GM12878 (cell line): ENCODE results near the gene RB1. TPM values are rescaled to one million over a fixed set of nuclear protein-coding genes. Genes with fewer than 3 reads are reported as not detected.

ENCODE experiments used
- ATAC-seq: fragments of 200-7000 bp; cut with Tn5 transposase; 3 replicates; pipeline ENCODE4 v1.9.1; 2020; ENCODE audit warnings: mild to moderate bottlenecking, moderate library complexity
- BruUV-seq: library from RNA; stranded (reverse); fragments of 400-500 nt; replicated peaks from 2 replicates; lab custom pipeline; 2021; lab: Mats Ljungman, UMichigan
- CTCF ChIA-PET: fragments of 300-600 bp; sonication (Branson Sonifier 250); formaldehyde crosslinking; extraction: SDS; loops from one replicate; lab custom pipeline; 2021; ENCODE audit warnings: inconsistent platforms; lab: Yijun Ruan, JAX
- POLR2A ChIA-PET: fragments of 350-600 bp; formaldehyde crosslinking; extraction: SDS; loops from one replicate; lab custom pipeline; 2021; ENCODE audit warnings: inconsistent platforms; lab: Charles Lee
- RAD21 ChIA-PET: fragments of 300-600 bp; sonication (Branson Sonifier 250); formaldehyde crosslinking; loops from one replicate; lab custom pipeline; 2023; ENCODE audit warnings: antibody characterized with exemption; ENCODE audit not compliant: unreplicated experiment; lab: Charles Lee
- SMC1A ChIA-PET: fragments of 300-600 bp; sonication (Branson Sonifier 250); formaldehyde crosslinking; loops from one replicate; lab custom pipeline; 2023; ENCODE audit not compliant: unreplicated experiment, uncharacterized antibody; lab: Charles Lee
- DNase-seq: peaks from one replicate; pipeline ENCODE4 v3.0.0-alpha.2; 2011; ENCODE audit warnings: low read depth, low spot score
- FAIRE-seq: peaks from 3 replicates; lab custom pipeline; 2011; peaks lifted over from hg19 to GRCh38; lab: Jason Lieb, UNC
- H2AFZ ChIP-seq: 2 replicates; pipeline ENCODE4 v1.6.0; 2011; ENCODE audit warnings: low read depth, low read length, control low read depth; ENCODE audit not compliant: control insufficient read depth
- H3K27ac ChIP-seq: 2 replicates; pipeline ENCODE4 v1.5.1; 2011; ENCODE audit warnings: control low read depth; ENCODE audit not compliant: control insufficient read depth, insufficient read depth
- H3K27me3 ChIP-seq, 2 experiments: replicated peaks in 1 of 2; 2 replicates each; pipeline versions ENCODE4 v1.6.0 to v1.6.1; 2011; ENCODE audit warnings: low read length in 1 of 2; ENCODE audit not compliant: control insufficient read depth in 2 of 2, insufficient read depth in 2 of 2
- H3K36me3 ChIP-seq, 2 experiments: 2 replicates each; pipeline ENCODE4 v1.5.1; 2011; ENCODE audit warnings: low read length in 1 of 2; ENCODE audit not compliant: control insufficient read depth in 2 of 2, insufficient read depth in 2 of 2
- H3K4me1 ChIP-seq: 2 replicates; pipeline ENCODE4 v1.6.1; 2011; ENCODE audit warnings: mild to moderate bottlenecking, low read length, moderate library complexity, mixed read lengths; ENCODE audit not compliant: control insufficient read depth, insufficient read depth
- H3K4me2 ChIP-seq: 2 replicates; pipeline ENCODE4 v1.6.0; 2011; ENCODE audit warnings: control low read depth; ENCODE audit not compliant: control insufficient read depth, insufficient read depth
- H3K4me3 ChIP-seq: fragments of 200-600 bp; sonication (generic); 2 replicates; pipeline ENCODE4 v1.5.1; 2016
- H3K79me2 ChIP-seq: 2 replicates; pipeline ENCODE4 v1.6.0; 2011; ENCODE audit warnings: low read length; ENCODE audit not compliant: control insufficient read depth, insufficient read depth
- H3K9ac ChIP-seq: 2 replicates; pipeline ENCODE4 v1.8.0; 2011; ENCODE audit warnings: low read length, control low read depth, mixed read lengths; ENCODE audit not compliant: control insufficient read depth, insufficient read depth
- H3K9me3 ChIP-seq: replicated peaks from 3 replicates; pipeline ENCODE4 v1.5.1; 2011; ENCODE audit warnings: mild to moderate bottlenecking, low read length; ENCODE audit not compliant: control insufficient read depth, insufficient read depth
- H4K20me1 ChIP-seq: 2 replicates; pipeline ENCODE4 v1.6.0; 2011; ENCODE audit not compliant: control insufficient read depth, insufficient read depth
- ATF7 ChIP-seq: fragments of 450-650 bp; IDR thresholded peaks from 2 replicates; pipeline ENCODE4 v1.6.1; 2016; ENCODE audit warnings: low read depth, mild to moderate bottlenecking
- EED ChIP-seq: sonication (generic); IDR thresholded peaks from 2 replicates; pipeline ENCODE4 v1.6.1; 2016; ENCODE audit warnings: antibody characterized with exemption, low read depth
- FOS ChIP-seq: IDR thresholded peaks from 3 replicates; pipeline ENCODE4 v1.6.1; 2011; ENCODE audit warnings: borderline replicate concordance; ENCODE audit not compliant: insufficient read length; ENCODE audit errors: extremely low read depth
- NBN ChIP-seq: fragments of 450-650 bp; IDR thresholded peaks from 2 replicates; pipeline ENCODE4 v1.6.1; 2016
- PAX8 ChIP-seq: fragments of 450-650 bp; IDR thresholded peaks from 2 replicates; pipeline ENCODE4 v1.6.1; 2017; ENCODE audit warnings: mild to moderate bottlenecking, moderate library complexity
- RAD21 ChIP-seq: IDR thresholded peaks from 2 replicates; pipeline ENCODE4 v1.6.1; 2011; ENCODE audit warnings: mild to moderate bottlenecking, low read depth, low read length, moderate library complexity; ENCODE audit not compliant: insufficient read depth
- RUNX3 ChIP-seq: IDR thresholded peaks from 2 replicates; pipeline ENCODE4 v1.6.1; 2012; ENCODE audit warnings: low read length, inconsistent platforms
- SIX5 ChIP-seq: IDR thresholded peaks from 2 replicates; pipeline ENCODE4 v1.6.1; 2011; ENCODE audit warnings: mild to moderate bottlenecking, low read depth, low read length, moderate library complexity; ENCODE audit not compliant: severe bottlenecking
- SP1 ChIP-seq: IDR thresholded peaks from one replicate; pipeline ENCODE4 v1.6.1; 2011; ENCODE audit warnings: low read depth, low read length
- ZZZ3 ChIP-seq: IDR thresholded peaks from 2 replicates; pipeline ENCODE4 v1.6.1; 2011; ENCODE audit warnings: low read depth; ENCODE audit not compliant: control insufficient read depth, insufficient read length
- WGBS: methylation state at CpG from one replicate; pipeline ENCODE4 v1.1.6; 2016; ENCODE audit warnings: low lambda C conversion rate; ENCODE audit not compliant: insufficient replicate concordance, insufficient coverage; ENCODE audit errors: missing lambda C conversion rate; 5-methylcytosine and 5-hydroxymethylcytosine counted together
- in situ Hi-C: fragments of 300-500 bp; cut with MboI; formaldehyde crosslinking; loops from 9 replicates; pipeline ENCODE4 v1.14.3; 2018; ENCODE audit warnings: mixed read lengths
- intact Hi-C: fragments of 100-400 bp; cut with micrococcal nuclease; formaldehyde crosslinking; loops from one replicate; pipeline ENCODE4 v1.14.2; 2022; ENCODE audit not compliant: unreplicated experiment
- polyA plus RNA-seq, 11 experiments: library from polyadenylated mRNA; depleted of rRNA in 4 of 11; unstranded in 6 of 11; stranded (reverse) in 5 of 11; fragments of >200 nt; fragmentation: Nextera tagmentation in 4 of 11; fragmentation: Illumina TruSeq in 1 of 11; extraction: Ambion mirVana in 4 of 11; extraction: Trizol in 1 of 11; gene quantifications; 1 replicate in 1 of 11; 2 replicates in 10 of 11; pipeline versions ENCODE4 v1.2.1 to v1.2.3, GENCODE V29; 2011 to 2016; ENCODE audit warnings: inconsistent platforms in 2 of 11, missing spikeins in 2 of 11, low read depth in 1 of 11
- total RNA-seq, 4 experiments: library from RNA; depleted of rRNA in 3 of 4; stranded (reverse); fragments of >200 nt in 3 of 4; fragmentation: Illumina TruSeq in 1 of 4; extraction: Trizol in 1 of 4; gene quantifications; 2 replicates each; pipeline versions ENCODE4 v1.2.1 to v1.2.3, GENCODE V29; 2013 to 2021
- TF ChIP-seq, protein P1 (sequence below): fragments of 450-650 bp; IDR thresholded peaks from 2 replicates; pipeline ENCODE4 v1.6.1; 2018; ENCODE audit warnings: mild to moderate bottlenecking, low read depth, moderate library complexity; ENCODE audit not compliant: partially characterized antibody
- TF ChIP-seq, protein P2 (sequence below): fragments of 450-650 bp; conservative IDR thresholded peaks from 2 replicates; pipeline ENCODE4 v1.6.1; 2017; ENCODE audit warnings: mild to moderate bottlenecking, moderate library complexity

The RB1 gene
- total and polyA plus RNA-seq, 10 of the 15 experiments (the other 5 are each of a cell fraction or from before 2014, with no cell fraction given): 2.8 to 45.0 (median 8.3) TPM

DNA sequence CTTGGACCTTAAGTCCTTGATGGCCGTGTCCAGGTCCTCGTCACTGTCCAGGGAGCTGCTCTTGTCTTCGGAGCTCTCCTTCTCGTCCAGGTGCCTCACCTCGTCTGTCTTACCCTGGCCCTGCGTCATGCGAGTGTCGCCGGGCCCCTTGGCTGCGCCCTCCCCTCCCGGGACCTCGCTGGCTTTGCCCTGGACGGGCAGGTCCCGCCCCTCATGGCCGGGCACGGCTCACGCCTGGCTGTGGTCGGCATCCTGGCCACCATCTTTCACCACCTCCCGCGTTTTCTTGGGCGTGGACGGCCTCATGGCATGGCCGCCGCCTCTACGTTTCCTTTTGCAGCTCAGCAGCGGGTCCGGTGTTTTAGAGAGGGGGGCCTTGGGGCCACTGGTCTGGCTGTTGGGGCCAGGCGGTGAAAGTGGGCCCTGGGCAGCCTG lies 14.8 kb downstream of the RB1 start:
- Histone ChIP-seq H3K36me3 (peaks cover 0 to 27% of the 10 kb centered on the region in 2 experiments; a peak in 3 of 4 replicates), H3K9ac (no peak overlapping the region), H3K9me3 (peaks cover 34% of the 10 kb centered on the region; the same call in 2 of the 3 replicates), H4K20me1 (no peaks in the 10 kb centered on the region), H3K27me3 (peaks cover 0 to 2% of the 10 kb centered on the region in 2 experiments; a peak in 1 of 4 replicates), H3K4me2 (peak overlapping the region; percentile 60; the same call in 1 of the 2 replicates), H2AFZ (no peak overlapping the region), H3K79me2 (no peaks in the 10 kb centered on the region; the same call in 1 of the 2 replicates), H3K4me3 (no peak overlapping the region), H3K27ac (no peak overlapping the region), H3K4me1 (no peaks in the 10 kb centered on the region)
- 72% methylated on average over 25 of the region's 28 CpGs for WGBS
- FAIRE-seq (no peak), ATAC-seq (no peak), DNase-seq (no peak)
- ChIA-PET CTCF (interaction anchor here (1.3 kb wide), 1 partner anchor 15 kb away, joined by 3 read pairs; no protein-coding TSS in a partner anchor), POLR2A (no interaction called here), SMC1A (no interaction called here), RAD21 (interaction anchor here (0.6 kb wide), 1 partner anchor 589 kb away, joined by 3 read pairs; no protein-coding TSS in a partner anchor)
- in situ Hi-C loops: no loop called here
- intact Hi-C loops: no loop called here
- TF ChIP-seq SP1: no peak
- no peak for TF ChIP-seq SIX5
- TF ChIP-seq, protein P1, sequence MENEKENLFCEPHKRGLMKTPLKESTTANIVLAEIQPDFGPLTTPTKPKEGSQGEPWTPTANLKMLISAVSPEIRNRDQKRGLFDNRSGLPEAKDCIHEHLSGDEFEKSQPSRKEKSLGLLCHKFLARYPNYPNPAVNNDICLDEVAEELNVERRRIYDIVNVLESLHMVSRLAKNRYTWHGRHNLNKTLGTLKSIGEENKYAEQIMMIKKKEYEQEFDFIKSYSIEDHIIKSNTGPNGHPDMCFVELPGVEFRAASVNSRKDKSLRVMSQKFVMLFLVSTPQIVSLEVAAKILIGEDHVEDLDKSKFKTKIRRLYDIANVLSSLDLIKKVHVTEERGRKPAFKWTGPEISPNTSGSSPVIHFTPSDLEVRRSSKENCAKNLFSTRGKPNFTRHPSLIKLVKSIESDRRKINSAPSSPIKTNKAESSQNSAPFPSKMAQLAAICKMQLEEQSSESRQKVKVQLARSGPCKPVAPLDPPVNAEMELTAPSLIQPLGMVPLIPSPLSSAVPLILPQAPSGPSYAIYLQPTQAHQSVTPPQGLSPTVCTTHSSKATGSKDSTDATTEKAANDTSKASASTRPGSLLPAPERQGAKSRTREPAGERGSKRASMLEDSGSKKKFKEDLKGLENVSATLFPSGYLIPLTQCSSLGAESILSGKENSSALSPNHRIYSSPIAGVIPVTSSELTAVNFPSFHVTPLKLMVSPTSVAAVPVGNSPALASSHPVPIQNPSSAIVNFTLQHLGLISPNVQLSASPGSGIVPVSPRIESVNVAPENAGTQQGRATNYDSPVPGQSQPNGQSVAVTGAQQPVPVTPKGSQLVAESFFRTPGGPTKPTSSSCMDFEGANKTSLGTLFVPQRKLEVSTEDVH: no peak
- TF ChIP-seq, protein P2, sequence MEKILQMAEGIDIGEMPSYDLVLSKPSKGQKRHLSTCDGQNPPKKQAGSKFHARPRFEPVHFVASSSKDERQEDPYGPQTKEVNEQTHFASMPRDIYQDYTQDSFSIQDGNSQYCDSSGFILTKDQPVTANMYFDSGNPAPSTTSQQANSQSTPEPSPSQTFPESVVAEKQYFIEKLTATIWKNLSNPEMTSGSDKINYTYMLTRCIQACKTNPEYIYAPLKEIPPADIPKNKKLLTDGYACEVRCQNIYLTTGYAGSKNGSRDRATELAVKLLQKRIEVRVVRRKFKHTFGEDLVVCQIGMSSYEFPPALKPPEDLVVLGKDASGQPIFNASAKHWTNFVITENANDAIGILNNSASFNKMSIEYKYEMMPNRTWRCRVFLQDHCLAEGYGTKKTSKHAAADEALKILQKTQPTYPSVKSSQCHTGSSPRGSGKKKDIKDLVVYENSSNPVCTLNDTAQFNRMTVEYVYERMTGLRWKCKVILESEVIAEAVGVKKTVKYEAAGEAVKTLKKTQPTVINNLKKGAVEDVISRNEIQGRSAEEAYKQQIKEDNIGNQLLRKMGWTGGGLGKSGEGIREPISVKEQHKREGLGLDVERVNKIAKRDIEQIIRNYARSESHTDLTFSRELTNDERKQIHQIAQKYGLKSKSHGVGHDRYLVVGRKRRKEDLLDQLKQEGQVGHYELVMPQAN: no peak
- no peak for TF ChIP-seq ZZZ3
- no peak for TF ChIP-seq RUNX3
- no peak for TF ChIP-seq EED
- no peak for TF ChIP-seq NBN
- no peak for TF ChIP-seq RAD21
- TF ChIP-seq PAX8: no peak
- no peak for TF ChIP-seq ATF7
- TF ChIP-seq FOS: no peak
- BruUV-seq: no TSS peak
